Mesendoderm (in vitro differentiated cells): ENCODE results near the gene RHBDL1.

Experiments
- DNase-seq: peaks from one replicate; pipeline ENCODE4 v3.0.0; 2013
- H2AK5ac ChIP-seq: 2 replicates; pipeline ENCODE4 v1.6.1; 2013; ENCODE audit warnings: low read length, inconsistent platforms
- H2BK120ac ChIP-seq: 2 replicates; pipeline ENCODE4 v1.6.1; 2013; ENCODE audit warnings: low read depth, mild to moderate bottlenecking, low read length, moderate library complexity, mixed read lengths
- H2BK15ac ChIP-seq: replicated peaks from 2 replicates; pipeline ENCODE4 v1.6.1; 2013; ENCODE audit warnings: low read depth, mild to moderate bottlenecking, moderate library complexity
- H2BK5ac ChIP-seq: 2 replicates; pipeline ENCODE4 v1.6.1; 2013; ENCODE audit warnings: low read length, inconsistent platforms
- H3K18ac ChIP-seq: 2 replicates; pipeline ENCODE4 v1.6.1; 2013; ENCODE audit warnings: mild to moderate bottlenecking, low read length, mixed read lengths
- H3K23ac ChIP-seq: one replicate; pipeline ENCODE4 v1.6.1; 2013; ENCODE audit warnings: low read length
- H3K27ac ChIP-seq: 2 replicates; pipeline ENCODE4 v1.5.1; 2013; ENCODE audit warnings: low read depth, mild to moderate bottlenecking, inconsistent platforms, low read length, moderate library complexity
- H3K27me3 ChIP-seq: 2 replicates; pipeline ENCODE4 v1.6.1; 2013; ENCODE audit warnings: low read length, control low read depth, mild to moderate bottlenecking, inconsistent platforms; ENCODE audit not compliant: insufficient read depth, poor library complexity
- H3K36me3 ChIP-seq: 2 replicates; pipeline ENCODE4 v1.6.1; 2013; ENCODE audit warnings: low read length, inconsistent platforms; ENCODE audit not compliant: control insufficient read depth, insufficient read depth
- H3K4ac ChIP-seq: one replicate; pipeline ENCODE4 v1.6.1; 2013; ENCODE audit warnings: low read depth, mild to moderate bottlenecking, low read length, moderate library complexity
- H3K4me1 ChIP-seq: 2 replicates; pipeline ENCODE4 v1.6.1; 2013; ENCODE audit warnings: low read depth, low read length, inconsistent platforms; ENCODE audit not compliant: control insufficient read depth
- H3K4me2 ChIP-seq: 2 replicates; pipeline ENCODE4 v1.6.1; 2013; ENCODE audit warnings: low read length
- H3K4me3 ChIP-seq: 2 replicates; pipeline ENCODE4 v1.5.1; 2013; ENCODE audit warnings: mild to moderate bottlenecking, low read length
- H3K56ac ChIP-seq: one replicate; pipeline ENCODE4 v1.6.1; 2013; ENCODE audit warnings: low read length
- H3K79me1 ChIP-seq: 2 replicates; pipeline ENCODE4 v1.6.1; 2013; ENCODE audit warnings: low read length, inconsistent platforms
- H3K79me2 ChIP-seq: 2 replicates; pipeline ENCODE4 v1.6.1; 2013; ENCODE audit warnings: mild to moderate bottlenecking, low read length; ENCODE audit not compliant: control insufficient read depth, insufficient read depth
- H3K9ac ChIP-seq: 2 replicates; pipeline ENCODE4 v1.6.1; 2013; ENCODE audit warnings: low read length, inconsistent platforms
- H4K5ac ChIP-seq: one replicate; pipeline ENCODE4 v1.6.1; 2013; ENCODE audit warnings: low read length
- H4K8ac ChIP-seq: one replicate; pipeline ENCODE4 v1.6.1; 2013; ENCODE audit warnings: low read depth, mild to moderate bottlenecking, control low read depth, low read length, moderate library complexity
- WGBS: extraction: QIAGEN DNeasy Blood & Tissue Kit; methylation state at CpG from one replicate; pipeline ENCODE4 v1.1.7; 2013; ENCODE audit warnings: low lambda C conversion rate, missing lambda C conversion rate; ENCODE audit not compliant: insufficient coverage; ENCODE audit errors: extremely low coverage; 5-methylcytosine and 5-hydroxymethylcytosine counted together

RHBDL1 gene

GRCh38 chr16:716200-716568 is 40.7 kb downstream of the RHBDL1 start:
- no CpG with 5 or more reads among the region's 12 CpGs for WGBS
- H3K4me3 ChIP-seq, result no peak overlapping the region
- H3K79me1 ChIP-seq, result no peaks in the 10 kb centered on the region
- H3K23ac ChIP-seq, result peak overlapping the region; percentile 4
- H2BK120ac ChIP-seq, result no peak overlapping the region
- H3K9ac ChIP-seq, result no peak overlapping the region
- H2BK15ac ChIP-seq, result no peak overlapping the region
- H3K79me2 ChIP-seq, result no peaks in the 10 kb centered on the region
- H3K56ac ChIP-seq, result peak overlapping the region; percentile 17
- no peak overlapping the region for H3K4me2 ChIP-seq
- peaks cover 4% of the 10 kb centered on the region for H3K4me1 ChIP-seq
- H3K18ac ChIP-seq, result no peak overlapping the region
- no peak overlapping the region for H3K4ac ChIP-seq
- H3K27me3 ChIP-seq, result peaks cover 7% of the 10 kb centered on the region
- no peak overlapping the region for H3K27ac ChIP-seq
- H2BK5ac ChIP-seq, result no peak overlapping the region
- no peaks in the 10 kb centered on the region for H3K36me3 ChIP-seq
- no peak overlapping the region for H4K8ac ChIP-seq
- H2AK5ac ChIP-seq, result no peak overlapping the region
- H4K5ac ChIP-seq, result no peak overlapping the region
- DNase-seq, result peak; percentile 32

- no CpG with 5 or more reads among the region's 29 CpGs for WGBS
- Histone ChIP-seq H3K4me3 (no peak overlapping the region), H3K36me3 (no peaks in the 10 kb centered on the region)
Observed at GRCh38 chr16:716768-717325, 41.4 kb downstream of the RHBDL1 start.

GRCh38 chr16:717450-718245 is 42.2 kb downstream of the RHBDL1 start:
- H3K27ac ChIP-seq, result no peak overlapping the region
- no CpG with 5 or more reads among the region's 32 CpGs for whole genome bisulfite sequencing

More at GRCh38 chr16:716768-717325, 41.4 kb downstream of the RHBDL1 start:
- Histone ChIP-seq H3K4me2 (no peak overlapping the region), H3K23ac (no peak overlapping the region), H2BK120ac (no peak overlapping the region), H4K8ac (no peak overlapping the region), H3K4me1 (peaks cover 4% of the 10 kb centered on the region), H3K18ac (no peak overlapping the region), H3K4ac (no peak overlapping the region), H4K5ac (no peak overlapping the region), H2BK5ac (no peak overlapping the region), H3K79me2 (no peaks in the 10 kb centered on the region), H2AK5ac (no peak overlapping the region), H3K56ac (no peak overlapping the region), H3K9ac (no peak overlapping the region), H3K79me1 (no peaks in the 10 kb centered on the region), H3K27me3 (peaks cover 7% of the 10 kb centered on the region), H3K27ac (no peak overlapping the region), H2BK15ac (no peak overlapping the region)
- DNase-seq, result no peak

GRCh38 chr16:718389-718788 is 42.9 kb downstream of the RHBDL1 start:
- Histone ChIP-seq H3K27me3 (peaks cover 7% of the 10 kb centered on the region), H3K18ac (no peak overlapping the region)

More at GRCh38 chr16:717450-718245, 42.2 kb downstream of the RHBDL1 start:
- H4K5ac ChIP-seq, result no peak overlapping the region
- no peak overlapping the region for H3K4me2 ChIP-seq
- no peak overlapping the region for H4K8ac ChIP-seq
- H3K79me2 ChIP-seq, result no peaks in the 10 kb centered on the region
- H3K23ac ChIP-seq, result no peak overlapping the region
- no peak overlapping the region for H2BK15ac ChIP-seq
- no peaks in the 10 kb centered on the region for H3K36me3 ChIP-seq
- no peak overlapping the region for H3K4me3 ChIP-seq
- no peak overlapping the region for H3K18ac ChIP-seq
- H3K4me1 ChIP-seq, result peaks cover 4% of the 10 kb centered on the region
- no peak overlapping the region for H2BK5ac ChIP-seq
- H2AK5ac ChIP-seq, result no peak overlapping the region
- DNase-seq, result no peak
- H3K27me3 ChIP-seq, result peaks cover 7% of the 10 kb centered on the region
- H3K56ac ChIP-seq, result no peak overlapping the region
- H3K79me1 ChIP-seq, result no peaks in the 10 kb centered on the region
- no peak overlapping the region for H3K9ac ChIP-seq
- H3K4ac ChIP-seq, result no peak overlapping the region
- H2BK120ac ChIP-seq, result no peak overlapping the region

GRCh38 chr16:718922-719321 is 43.5 kb downstream of the RHBDL1 start:
- Histone ChIP-seq H3K79me1 (no peaks in the 10 kb centered on the region), H3K56ac (no peak overlapping the region), H3K4me3 (no peak overlapping the region), H4K8ac (no peak overlapping the region), H3K4me2 (no peak overlapping the region), H3K4me1 (peaks cover 4% of the 10 kb centered on the region), H2BK5ac (no peak overlapping the region), H3K27me3 (peaks cover 7% of the 10 kb centered on the region), H3K4ac (no peak overlapping the region), H3K79me2 (no peaks in the 10 kb centered on the region), H2BK15ac (no peak overlapping the region), H3K27ac (no peak overlapping the region), H3K18ac (no peak overlapping the region), H2BK120ac (no peak overlapping the region), H3K9ac (no peak overlapping the region), H2AK5ac (no peak overlapping the region), H3K23ac (no peak overlapping the region), H3K36me3 (no peaks in the 10 kb centered on the region), H4K5ac (no peak overlapping the region)
- DNase-seq, result no peak
- no CpG with 5 or more reads among the region's 6 CpGs for WGBS

More at GRCh38 chr16:718389-718788, 42.9 kb downstream of the RHBDL1 start:
- WGBS, result no CpG with 5 or more reads among the region's 9 CpGs
- Histone ChIP-seq H2BK120ac (no peak overlapping the region), H3K79me2 (no peaks in the 10 kb centered on the region), H3K79me1 (no peaks in the 10 kb centered on the region), H3K4me2 (no peak overlapping the region), H3K4me3 (no peak overlapping the region), H3K23ac (no peak overlapping the region), H3K4me1 (peaks cover 4% of the 10 kb centered on the region), H2BK15ac (no peak overlapping the region), H2BK5ac (no peak overlapping the region), H3K9ac (no peak overlapping the region), H3K27ac (no peak overlapping the region), H4K5ac (no peak overlapping the region), H2AK5ac (no peak overlapping the region), H4K8ac (no peak overlapping the region), H3K36me3 (no peaks in the 10 kb centered on the region), H3K56ac (no peak overlapping the region), H3K4ac (no peak overlapping the region)
- no peak for DNase-seq
